HG02870 (cell line): Measurements from ENCODE around the gene TTC7B.
"Not testable (repeated sequence)": the region's sequence is repeated elsewhere in the genome, so short reads cannot be mapped to it uniquely, and the experiment has no call there.

Experiments used
- ATAC-seq: cut with Tn5 transposase; IDR thresholded peaks from one replicate; pipeline ENCODE4 v1.9.1; 2021; ENCODE audit warnings: mild to moderate bottlenecking, moderate library complexity; ENCODE audit not compliant: unreplicated experiment

Gene TTC7B, protein sequence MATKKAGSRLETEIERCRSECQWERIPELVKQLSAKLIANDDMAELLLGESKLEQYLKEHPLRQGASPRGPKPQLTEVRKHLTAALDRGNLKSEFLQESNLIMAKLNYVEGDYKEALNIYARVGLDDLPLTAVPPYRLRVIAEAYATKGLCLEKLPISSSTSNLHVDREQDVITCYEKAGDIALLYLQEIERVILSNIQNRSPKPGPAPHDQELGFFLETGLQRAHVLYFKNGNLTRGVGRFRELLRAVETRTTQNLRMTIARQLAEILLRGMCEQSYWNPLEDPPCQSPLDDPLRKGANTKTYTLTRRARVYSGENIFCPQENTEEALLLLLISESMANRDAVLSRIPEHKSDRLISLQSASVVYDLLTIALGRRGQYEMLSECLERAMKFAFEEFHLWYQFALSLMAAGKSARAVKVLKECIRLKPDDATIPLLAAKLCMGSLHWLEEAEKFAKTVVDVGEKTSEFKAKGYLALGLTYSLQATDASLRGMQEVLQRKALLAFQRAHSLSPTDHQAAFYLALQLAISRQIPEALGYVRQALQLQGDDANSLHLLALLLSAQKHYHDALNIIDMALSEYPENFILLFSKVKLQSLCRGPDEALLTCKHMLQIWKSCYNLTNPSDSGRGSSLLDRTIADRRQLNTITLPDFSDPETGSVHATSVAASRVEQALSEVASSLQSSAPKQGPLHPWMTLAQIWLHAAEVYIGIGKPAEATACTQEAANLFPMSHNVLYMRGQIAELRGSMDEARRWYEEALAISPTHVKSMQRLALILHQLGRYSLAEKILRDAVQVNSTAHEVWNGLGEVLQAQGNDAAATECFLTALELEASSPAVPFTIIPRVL

DNA sequence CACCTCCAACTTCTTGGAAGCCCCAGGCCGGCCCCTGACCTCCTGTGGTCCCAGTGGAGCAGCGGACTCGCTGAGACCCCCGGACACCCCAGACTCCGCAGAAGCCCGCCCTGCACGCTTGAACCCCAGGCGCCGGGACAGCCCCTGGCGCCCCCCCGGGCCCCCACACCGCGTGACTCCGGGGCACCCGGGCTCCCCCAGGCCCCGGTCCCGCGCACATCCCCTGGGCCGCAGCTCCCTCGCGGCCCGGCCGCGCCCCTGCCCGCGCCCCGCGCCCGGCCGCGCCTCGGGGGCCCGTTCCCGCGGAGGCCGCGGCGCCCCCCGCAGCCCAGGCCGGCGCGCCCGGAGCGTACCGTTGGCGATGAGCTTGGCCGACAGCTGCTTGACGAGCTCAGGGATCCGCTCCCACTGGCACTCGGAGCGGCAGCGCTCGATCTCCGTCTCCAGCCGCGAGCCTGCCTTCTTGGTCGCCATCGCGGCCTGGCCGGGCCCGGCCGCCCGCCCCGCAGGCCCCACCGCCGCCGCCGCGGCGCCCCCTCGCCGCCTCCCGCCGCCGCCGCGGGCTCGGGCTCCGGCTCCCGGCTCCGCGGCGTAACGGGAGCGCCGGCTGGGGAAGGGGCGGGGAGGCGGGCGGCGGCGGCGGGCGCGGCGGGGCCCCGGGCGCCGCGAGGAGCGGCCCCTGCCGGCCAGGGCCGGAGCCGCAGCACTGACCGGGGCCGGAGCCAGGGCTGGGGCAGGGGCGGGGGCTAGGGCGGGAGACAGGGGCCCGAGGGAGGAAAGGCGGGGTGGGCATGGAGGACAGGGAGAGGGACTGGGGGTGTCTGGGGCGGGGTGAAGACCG, at the start of gene TTC7B:
TTC7B (minus strand) TSS at position 609 of the 841 bp plus-strand sequence; CDS start at position 474, 135 bp downstream.
- no peak for ATAC-seq

DNA sequence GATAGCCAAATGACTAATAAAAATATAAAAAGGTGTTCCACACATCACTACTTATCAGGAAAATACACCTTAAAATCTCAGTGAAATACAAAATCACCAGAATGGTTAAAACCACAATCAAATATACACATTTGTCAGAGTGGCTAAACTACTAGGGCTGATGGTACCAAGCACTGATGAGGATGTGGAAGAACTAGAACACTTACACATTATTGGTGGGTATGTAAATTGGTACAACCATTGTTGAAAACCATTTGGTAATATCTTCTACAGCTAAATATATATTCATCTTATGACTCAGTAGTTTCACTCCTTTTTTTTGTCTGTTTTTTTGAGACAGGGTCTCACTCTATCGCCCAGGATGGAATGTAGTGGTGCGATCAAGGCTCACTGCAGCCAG, 48.5 kb upstream of the TTC7B start:
- ATAC-seq = no peak

DNA sequence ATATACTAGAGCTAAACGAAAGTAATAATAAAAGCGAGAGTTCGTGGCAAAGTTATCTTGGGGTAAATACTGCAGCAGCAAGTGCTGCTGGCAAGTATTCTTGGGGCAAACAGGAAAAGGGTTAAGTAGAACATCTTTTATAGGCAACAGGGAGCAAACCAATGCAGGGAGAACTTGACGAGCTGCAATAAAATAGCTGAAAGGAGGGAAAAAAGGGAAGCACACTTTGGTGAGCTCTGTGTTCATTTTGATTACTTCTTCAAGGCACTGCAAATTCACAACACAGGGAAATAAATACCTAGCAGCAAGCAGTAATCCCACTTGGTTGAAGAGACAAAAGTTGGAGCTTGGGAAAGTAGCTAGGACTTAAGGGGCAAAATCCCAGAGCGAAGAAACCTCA, 42.3 kb upstream of the TTC7B start:
- no peak for ATAC-seq

DNA sequence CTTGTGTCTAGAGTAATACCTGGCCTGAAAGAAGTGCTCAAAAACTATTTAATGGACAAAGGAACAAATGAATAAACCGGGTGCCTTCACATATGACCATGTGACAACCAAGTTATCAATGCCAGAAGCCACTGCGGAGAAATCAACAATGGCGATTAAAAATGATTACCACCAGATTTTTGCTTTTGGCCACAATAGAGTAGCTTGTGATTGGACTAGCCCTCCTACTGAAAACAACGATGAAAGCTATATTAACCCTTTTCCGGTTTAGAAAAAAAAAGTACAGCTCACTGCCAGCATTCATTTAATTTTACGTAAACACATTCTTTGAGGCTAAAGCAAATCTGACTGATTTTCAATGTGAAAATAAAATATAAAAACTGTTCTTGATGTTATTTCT, 41.6 kb upstream of the TTC7B start:
- ATAC-seq = no peak

DNA sequence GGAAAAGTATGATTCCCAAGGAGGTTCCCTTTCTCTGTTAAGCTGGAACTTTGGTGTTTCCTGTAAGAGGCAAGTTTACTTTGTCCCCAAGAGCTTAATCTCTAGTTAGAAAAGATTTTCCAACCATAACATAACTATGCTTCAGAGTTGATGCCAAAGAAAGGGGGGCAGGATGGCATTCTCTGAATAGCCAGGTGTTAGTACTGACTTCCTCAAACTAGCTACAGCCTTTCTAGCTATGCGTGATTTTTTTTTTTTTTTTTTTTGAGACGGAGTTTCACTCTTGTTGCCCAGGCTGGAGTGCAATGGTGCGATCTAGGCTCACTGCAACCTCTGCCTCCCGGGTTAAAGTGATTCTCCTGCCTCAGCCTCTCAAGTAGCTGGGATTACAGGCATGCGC, 39.9 kb upstream of the TTC7B start:
- ATAC-seq = not testable (repeated sequence)

DNA sequence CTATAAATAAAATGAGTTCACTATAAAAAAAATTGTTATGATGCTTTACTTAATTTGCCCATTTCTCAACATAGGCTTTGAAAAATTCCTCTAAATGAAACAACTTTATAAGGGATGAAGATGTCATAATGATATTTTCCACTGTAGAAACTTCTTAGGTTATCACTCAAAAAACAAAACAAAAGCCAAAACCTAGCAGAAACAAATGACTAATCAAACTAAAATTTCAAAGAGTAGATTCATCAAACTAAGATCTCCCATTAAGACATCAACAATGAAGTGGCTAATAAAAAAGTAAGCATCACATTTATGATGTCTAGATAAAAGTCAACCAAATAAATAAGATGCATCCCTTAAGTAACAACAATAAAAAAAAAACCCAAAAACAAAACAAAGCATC, 36.9 kb upstream of the TTC7B start:
- no peak for ATAC-seq

DNA sequence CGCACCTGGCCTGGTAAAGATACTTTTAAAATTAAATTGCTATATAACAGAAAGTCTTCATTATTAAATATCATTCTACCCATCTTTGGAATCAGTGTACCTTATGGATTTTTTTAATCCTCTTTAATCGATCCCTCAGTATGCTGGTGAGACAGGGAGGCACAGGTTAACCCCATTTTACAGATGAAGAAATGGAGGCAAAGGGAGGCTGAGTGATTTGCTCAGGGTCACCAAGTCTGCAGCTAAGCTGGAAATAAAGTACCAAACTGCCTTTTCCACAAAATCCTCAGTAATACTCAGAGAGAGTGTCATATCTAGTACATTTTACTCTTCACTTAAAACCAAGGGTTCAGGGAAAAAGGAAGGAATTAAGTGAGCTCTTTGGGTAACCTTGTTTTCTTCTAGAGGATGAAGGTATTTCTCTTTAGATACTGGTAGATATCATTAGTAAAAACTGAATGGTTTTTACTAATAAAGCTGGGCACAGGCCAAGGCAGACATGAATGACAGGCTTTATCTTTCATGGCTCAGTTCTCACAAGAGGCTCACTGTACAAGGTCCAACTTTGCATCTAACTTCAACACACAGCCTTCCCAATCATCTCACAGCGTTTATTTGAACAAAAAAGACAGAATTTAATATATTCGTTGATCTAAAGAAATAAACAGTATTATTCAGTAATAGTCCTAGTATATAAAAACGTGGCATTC, 35.3 kb upstream of the TTC7B start:
- ATAC-seq = no peak

DNA sequence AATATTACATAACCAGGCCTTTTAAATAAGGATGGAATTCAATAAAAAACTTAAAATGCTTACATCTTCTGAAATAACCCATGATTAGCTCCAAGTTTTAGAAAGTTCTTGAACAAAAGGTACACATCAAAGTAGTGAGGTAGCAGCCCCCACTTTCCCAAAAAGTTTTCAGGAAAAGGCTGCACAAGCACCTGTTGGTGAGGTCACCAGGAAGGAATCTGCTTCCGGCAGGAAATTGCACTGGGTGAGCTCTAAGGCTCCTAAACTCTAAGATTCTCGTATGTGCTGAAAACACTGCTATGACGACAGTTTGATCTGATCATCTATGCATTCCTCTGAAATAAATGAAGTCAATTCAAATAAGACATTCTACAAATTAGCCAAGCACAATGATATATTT, 34.3 kb upstream of the TTC7B start:
- ATAC-seq = no peak

DNA sequence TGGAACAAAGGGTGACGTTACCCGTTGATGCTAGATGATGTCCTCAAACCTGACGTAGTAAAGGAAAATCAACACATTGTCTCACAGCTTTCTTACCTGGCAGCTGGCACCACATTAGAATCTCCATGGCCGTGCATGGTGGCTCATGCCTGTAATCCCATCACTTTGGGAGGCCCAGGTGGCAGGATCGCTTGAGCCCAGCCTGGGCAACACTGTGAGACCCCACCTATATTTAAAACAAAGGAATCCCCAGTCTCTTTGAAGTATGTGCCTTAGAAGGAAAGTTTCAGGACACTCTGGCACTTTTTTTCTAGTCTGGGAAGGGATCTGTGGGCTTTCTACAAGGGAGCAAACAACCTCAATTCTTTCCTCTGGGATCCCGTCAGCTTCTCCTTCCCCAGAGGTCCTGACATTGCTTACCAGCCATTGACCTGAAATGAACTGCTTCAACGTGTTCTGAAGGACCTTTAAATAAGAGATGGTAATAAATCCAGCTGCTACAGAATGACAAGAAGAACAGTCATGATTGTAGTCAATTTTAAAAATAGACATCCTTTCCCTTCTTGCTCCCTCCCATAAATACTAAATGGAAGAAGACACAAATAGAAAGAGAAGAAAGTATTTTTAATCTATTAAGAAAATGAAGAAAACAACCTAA, 33.7 kb upstream of the TTC7B start:
- no peak for ATAC-seq

DNA sequence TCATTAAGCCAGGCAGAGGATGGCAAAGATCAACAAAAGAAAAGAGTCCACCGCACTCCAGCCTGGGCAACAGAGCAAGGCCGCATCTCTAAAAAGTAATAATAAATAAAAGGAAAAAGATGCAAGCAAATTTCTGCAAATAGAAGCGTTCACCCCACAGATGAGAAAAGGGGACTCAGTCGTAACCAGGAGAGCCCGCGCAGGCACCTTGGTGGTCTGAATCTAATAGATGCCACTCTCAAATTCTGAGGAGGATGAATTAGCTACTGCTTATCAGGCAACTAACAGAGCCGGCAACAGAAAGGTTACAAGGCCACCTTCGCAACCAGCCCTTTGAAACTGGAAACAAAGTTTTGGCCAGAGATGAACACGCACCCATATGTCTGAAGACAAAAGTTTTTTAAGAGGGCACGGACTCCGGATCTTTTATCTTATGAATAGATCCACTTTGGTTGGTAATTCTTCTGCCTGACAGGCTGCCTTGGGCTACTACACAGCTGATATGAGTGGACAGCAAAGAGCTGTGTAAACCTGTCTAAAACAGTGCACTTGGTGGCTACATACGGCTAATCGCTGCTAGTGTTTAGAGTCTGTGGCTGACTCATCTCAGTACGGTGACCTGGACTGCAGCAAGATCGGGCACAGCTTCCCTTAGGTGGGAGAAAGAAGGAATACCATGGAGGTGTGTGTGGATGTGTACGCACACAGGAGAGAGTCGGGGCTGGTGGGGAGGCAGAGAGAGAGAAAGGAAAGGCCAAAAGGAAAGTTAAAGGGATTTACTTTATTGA, 32.9 kb upstream of the TTC7B start:
- no peak for ATAC-seq

DNA sequence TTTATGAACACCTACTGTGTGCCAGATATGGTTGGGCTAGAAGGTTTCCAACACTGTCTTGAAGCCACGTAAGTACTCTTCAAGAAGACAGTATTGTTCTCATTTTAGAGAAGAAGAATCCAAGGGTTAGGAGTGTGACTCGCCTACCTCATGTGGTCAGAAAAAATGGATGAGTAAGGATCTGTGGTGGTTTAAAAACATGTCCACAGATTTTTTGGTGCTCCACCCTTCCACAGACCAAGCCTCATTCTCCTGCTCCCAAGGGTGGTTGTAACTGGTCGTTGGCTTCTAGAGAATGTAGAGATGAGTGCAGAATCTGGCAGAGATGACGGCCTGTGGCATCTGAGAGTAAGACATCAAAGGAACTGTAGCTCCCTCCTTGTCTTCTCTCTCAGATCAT, 30.3 kb upstream of the TTC7B start:
- ATAC-seq = no peak

DNA sequence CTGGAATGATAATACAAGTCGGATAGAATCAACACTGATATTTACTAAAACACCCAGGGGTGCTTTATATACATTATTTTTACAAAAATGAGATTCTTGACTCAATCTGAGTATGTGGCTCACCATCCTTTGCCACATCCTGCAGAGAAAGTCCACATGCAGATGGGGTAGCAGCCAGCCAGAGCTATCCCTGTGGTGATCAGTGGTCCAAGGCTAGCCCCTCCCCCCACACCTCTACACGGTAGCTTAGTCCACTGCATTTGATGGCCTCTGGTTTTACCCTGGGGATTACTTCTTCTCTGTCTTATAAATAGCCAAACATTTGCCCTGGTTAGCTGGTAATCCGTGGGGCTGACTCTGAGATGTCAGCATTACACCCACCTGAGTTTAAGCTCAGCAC, 28.1 kb upstream of the TTC7B start:
- ATAC-seq = no peak

DNA sequence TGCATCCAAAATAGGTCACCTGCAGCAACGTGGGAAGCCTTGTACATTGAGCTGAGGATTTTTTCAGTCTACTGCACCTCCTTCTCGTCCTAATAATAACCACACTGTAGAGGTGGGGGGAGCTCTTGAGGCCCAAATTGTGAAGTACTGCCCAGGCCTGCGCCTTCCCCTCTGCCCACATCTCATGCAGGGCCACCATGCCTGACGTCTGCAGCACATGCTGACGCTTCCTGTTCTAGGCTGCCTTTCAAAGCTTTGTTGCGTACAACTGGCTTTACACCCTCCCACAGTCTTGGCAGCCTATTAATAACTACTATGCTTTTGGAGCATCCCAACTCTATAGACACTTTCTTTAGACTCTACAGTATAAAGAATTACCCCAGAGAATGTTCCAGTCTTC, 26.5 kb upstream of the TTC7B start:
- no peak for ATAC-seq

DNA sequence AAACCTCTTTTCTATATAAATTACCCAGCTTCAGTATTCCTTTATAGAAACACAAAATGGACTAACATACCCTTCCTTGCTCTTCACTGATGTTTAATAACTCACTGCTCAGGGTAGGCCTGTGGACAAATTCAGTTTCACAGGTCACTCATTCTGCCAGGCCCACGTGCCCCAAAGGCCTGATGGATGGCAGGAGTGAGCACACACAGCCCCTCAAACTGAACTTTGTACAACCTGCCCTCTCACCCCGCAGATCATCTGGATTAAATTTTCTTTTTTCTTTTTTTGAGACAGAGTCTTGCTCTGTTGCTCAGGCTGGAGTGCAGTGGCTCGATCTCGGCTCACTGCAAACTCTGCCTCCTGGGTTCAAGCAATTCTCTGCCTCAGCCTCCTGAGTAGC, 24.4 kb upstream of the TTC7B start:
- ATAC-seq = not testable (repeated sequence)

DNA sequence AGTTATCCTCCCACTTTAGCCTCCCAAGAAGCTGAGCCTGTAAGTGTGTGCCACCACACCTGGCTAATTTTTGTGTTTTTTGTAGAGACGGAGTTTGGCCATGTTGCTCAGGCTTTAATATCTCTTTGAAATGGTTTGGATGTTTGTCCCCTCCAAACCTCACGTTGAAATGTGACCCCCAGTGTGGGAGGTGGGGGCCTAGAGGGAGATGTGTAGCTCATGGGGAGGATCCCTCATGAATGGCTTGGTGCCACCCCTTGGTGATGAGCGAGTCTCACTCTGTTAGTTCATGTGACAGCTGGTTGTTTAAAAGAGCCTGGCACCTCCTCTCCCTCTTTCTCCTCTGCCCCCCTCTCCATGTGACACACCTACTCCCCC, 23.6 kb upstream of the TTC7B start:
- no peak for ATAC-seq

DNA sequence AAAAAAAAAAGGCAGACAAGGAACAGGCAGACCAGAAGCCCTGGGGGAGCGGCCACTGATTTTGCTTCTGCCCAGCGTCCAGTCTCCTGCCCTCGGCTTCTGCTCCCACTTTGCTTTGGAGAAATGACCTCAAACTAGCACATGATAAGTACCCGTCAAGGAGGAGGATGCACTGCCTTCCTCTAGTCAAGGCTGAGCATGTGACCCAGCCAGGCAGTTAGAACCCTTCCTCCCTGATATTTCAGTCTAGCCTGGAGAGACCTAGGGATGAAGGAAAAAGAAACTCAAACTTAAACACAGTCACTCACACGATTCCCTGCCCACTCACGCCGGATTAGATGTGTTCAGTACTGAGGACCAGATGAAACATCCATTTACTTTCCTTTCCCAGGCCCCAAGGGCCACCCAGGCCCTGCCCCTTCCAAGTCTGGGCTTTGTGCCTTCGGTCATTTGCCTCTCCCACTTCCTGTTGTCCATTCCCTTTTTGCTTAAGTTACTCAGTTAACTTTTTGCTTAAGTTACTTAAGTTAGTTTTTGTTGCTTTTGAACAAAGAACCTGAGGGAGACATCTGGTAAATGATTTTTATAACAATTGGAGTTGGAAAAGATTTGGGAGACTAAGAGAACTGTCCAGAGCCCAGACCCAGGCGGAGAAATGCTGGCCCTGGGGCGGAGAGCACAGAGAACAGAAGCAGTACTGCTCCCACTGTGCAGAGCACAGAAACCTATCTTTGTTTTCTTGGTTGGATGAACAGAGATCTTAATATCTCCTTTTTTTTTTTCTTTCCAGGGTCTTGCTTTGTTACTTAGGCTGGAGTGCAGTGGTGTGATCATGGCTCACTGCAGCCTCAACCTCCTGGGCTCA, 23.0 kb upstream of the TTC7B start:
- ATAC-seq = no peak

DNA sequence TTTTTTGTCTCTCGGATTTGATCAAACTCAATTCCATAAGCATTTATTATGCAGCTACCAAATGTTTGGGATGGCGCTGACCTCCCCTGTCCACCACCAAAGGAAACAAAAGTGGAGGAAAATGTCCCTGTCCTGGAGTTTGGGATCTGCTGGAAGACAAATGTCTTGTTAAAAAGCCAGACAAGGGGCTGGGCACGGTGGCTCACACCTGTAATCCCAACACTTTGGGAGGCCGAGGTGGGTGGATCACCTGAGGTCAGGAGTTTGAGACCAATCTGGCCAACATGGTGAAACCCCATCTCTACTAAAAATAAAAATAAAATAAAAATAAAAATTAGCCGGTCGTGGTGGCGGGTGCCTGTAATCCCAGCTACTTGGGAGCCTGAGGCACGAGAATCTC, 22.3 kb upstream of the TTC7B start:
- ATAC-seq = not testable (repeated sequence)

DNA sequence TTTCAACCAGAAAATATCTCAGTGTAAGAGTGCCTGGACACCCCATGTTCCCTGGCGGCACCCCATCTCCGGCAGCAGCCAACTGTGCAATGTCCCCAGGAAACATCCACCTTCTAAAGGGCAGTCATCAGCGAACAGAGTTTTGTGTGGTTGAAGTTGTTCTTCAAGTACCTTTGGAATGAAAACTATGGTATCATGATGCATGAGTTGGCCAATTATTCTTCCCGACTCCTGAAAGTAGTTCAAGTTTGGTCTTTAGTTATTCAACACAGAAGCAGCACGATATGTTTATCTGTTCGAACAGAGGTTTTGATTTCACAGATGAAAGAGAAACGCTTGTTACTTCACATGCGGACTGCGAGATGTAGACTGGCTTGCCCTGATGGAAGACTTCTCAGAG, 21.1 kb upstream of the TTC7B start:
- ATAC-seq = no peak

DNA sequence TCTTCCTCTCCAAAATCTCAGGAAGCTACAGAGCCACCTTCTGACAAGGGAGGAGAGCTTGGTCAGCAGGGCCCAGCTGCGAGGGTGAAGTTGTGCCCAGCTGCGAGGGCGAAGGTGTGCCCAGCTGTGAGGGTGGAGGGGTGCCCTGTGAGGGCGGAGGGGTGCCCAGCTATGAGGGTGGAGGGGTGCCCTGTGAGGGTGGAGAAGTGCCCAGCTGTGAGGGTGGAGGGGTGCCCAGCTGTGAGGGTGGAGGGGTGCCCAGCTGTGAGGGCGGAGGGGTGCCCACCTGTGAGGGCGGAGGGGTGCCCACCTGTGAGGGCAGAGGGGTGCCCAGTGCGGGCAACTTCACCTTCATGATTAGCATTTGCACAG, 20.4 kb upstream of the TTC7B start:
- ATAC-seq = no peak
